Measurements from ENCODE around the gene INO80D.

The INO80D gene

GRCh38 chr2:205976120-205976814 lies 109.7 kb downstream of the INO80D start:
- TF ChIP-seq ZNF169 (tag by site-specific recombination; IDR thresholded peaks at IDR 0.05) (no peak), ZNF184 (tag by site-specific recombination; IDR thresholded peaks at IDR 0.05) (no peak), ZNF121 (tag by site-specific recombination; IDR thresholded peaks at IDR 0.05) (no peak)
- ChIA-PET POLR2A (no interaction called here), CTCF (interaction anchor here (0.7 kb wide), 1 partner anchor 26 kb away, joined by 3 read pairs; no protein-coding TSS in a partner anchor)
- Histone ChIP-seq H3K9me3 (ENCODE audit: control insufficient read depth, insufficient read depth, low read depth, low read length) (no peaks in the 10 kb centered on the region), H3K4me1 (ENCODE audit: control insufficient read depth, insufficient read depth, low read length) (no peaks in the 10 kb centered on the region), H3K27ac (ENCODE audit: extremely low read depth, low read depth, low read length) (no peak overlapping the region), H3K36me3 (ENCODE audit: control insufficient read depth in 2 of 2, insufficient read depth in 1 of 2, low read length in 2 of 2) (no peaks in the 10 kb centered on the region), H3K4me3 (ENCODE audit: low read depth, low read length) (no peak overlapping the region)

GRCh38 chr2:205975082-205975949 lies 110.7 kb downstream of the INO80D start:
- no peaks in the 10 kb centered on the region for H3K36me3 ChIP-seq (ENCODE audit: control insufficient read depth in 2 of 2, insufficient read depth in 1 of 2, low read length in 2 of 2)
- TF ChIP-seq ZNF311 (tag by site-specific recombination; IDR thresholded peaks at IDR 0.05; ENCODE audit: borderline replicate concordance) = no peak
- no peak for TF ChIP-seq RBAK (tag by site-specific recombination; IDR thresholded peaks at IDR 0.05)
- TF ChIP-seq ZNF433 (tag by site-specific recombination; IDR thresholded peaks at IDR 0.05; ENCODE audit: low read depth) = no peak
- TF ChIP-seq GFI1B (tag by site-specific recombination; IDR thresholded peaks at IDR 0.05) = no peak
- no peak for TF ChIP-seq ZNF560 (tag by site-specific recombination; IDR thresholded peaks at IDR 0.05; ENCODE audit: borderline replicate concordance)
- TF ChIP-seq, protein P1, sequence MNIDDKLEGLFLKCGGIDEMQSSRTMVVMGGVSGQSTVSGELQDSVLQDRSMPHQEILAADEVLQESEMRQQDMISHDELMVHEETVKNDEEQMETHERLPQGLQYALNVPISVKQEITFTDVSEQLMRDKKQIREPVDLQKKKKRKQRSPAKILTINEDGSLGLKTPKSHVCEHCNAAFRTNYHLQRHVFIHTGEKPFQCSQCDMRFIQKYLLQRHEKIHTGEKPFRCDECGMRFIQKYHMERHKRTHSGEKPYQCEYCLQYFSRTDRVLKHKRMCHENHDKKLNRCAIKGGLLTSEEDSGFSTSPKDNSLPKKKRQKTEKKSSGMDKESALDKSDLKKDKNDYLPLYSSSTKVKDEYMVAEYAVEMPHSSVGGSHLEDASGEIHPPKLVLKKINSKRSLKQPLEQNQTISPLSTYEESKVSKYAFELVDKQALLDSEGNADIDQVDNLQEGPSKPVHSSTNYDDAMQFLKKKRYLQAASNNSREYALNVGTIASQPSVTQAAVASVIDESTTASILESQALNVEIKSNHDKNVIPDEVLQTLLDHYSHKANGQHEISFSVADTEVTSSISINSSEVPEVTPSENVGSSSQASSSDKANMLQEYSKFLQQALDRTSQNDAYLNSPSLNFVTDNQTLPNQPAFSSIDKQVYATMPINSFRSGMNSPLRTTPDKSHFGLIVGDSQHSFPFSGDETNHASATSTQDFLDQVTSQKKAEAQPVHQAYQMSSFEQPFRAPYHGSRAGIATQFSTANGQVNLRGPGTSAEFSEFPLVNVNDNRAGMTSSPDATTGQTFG (tag by site-specific recombination; IDR thresholded peaks at IDR 0.05; ENCODE audit: borderline replicate concordance) = no peak
- TF ChIP-seq ZNF76 (tag by site-specific recombination; IDR thresholded peaks at IDR 0.05; ENCODE audit: borderline replicate concordance, low read depth) = no peak
- TF ChIP-seq TCF7L2 (IDR thresholded peaks at IDR 0.05; ENCODE audit: borderline replicate concordance, low read depth, low read length) = no peak
- TF ChIP-seq ZFP69B (tag by site-specific recombination; IDR thresholded peaks at IDR 0.05) = no peak
- no peak for TF ChIP-seq ZSCAN30 (tag by site-specific recombination; IDR thresholded peaks at IDR 0.05)
- TF ChIP-seq ZNF404 (tag by site-specific recombination; IDR thresholded peaks at IDR 0.05) = no peak
- TF ChIP-seq, protein P2, sequence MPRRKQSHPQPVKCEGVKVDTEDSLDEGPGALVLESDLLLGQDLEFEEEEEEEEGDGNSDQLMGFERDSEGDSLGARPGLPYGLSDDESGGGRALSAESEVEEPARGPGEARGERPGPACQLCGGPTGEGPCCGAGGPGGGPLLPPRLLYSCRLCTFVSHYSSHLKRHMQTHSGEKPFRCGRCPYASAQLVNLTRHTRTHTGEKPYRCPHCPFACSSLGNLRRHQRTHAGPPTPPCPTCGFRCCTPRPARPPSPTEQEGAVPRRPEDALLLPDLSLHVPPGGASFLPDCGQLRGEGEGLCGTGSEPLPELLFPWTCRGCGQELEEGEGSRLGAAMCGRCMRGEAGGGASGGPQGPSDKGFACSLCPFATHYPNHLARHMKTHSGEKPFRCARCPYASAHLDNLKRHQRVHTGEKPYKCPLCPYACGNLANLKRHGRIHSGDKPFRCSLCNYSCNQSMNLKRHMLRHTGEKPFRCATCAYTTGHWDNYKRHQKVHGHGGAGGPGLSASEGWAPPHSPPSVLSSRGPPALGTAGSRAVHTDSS (tag by site-specific recombination; IDR thresholded peaks at IDR 0.05) = no peak
- no peak for TF ChIP-seq ZNF133 (tag by site-specific recombination; IDR thresholded peaks at IDR 0.05)
- TF ChIP-seq ZBTB26 (tag by site-specific recombination; optimal IDR thresholded peaks at IDR 0.05) = no peak
- TF ChIP-seq ZEB2 (tag by site-specific recombination; IDR thresholded peaks at IDR 0.05) = no peak
- H3K4me1 ChIP-seq (ENCODE audit: control insufficient read depth, insufficient read depth, low read length) = no peaks in the 10 kb centered on the region
- ChIA-PET POLR2A (no interaction called here), CTCF (interaction anchor here (0.7 kb wide), 1 partner anchor 49 kb away, joined by 3 read pairs; no protein-coding TSS in a partner anchor)
- no peak overlapping the region for H3K4me3 ChIP-seq (ENCODE audit: low read depth, low read length)
- no peaks in the 10 kb centered on the region for H3K9me3 ChIP-seq (ENCODE audit: control insufficient read depth, insufficient read depth, low read depth, low read length)
- no peak overlapping the region for H3K27ac ChIP-seq (ENCODE audit: extremely low read depth, low read depth, low read length)

All from HEK293 (cell line).